Activated CD4-positive, CD25-positive, alpha-beta regulatory T cell treated with anti-CD3 and anti-CD28 coated beads, Interleukin-2, amount 50 U/mL, for 72 hours (primary cell): ENCODE results near the gene KCND1.

Experiments used
- DNase-seq: peaks from one replicate; pipeline ENCODE4 v3.0.0; 2021

KCND1 gene

GRCh38 chrX:48937054-48937907 lies 34.4 kb downstream of the KCND1 start:
- peak; percentile 95 for DNase-seq

GRCh38 chrX:48936429-48937053 lies 35.1 kb downstream of the KCND1 start:
- no peak for DNase-seq

GRCh38 chrX:48935301-48935670 lies 36.4 kb downstream of the KCND1 start:
- no peak for DNase-seq

- DNase-seq: no peak
These were observed 36.9 kb downstream of the KCND1 start for GRCh38 chrX:48934581-48935300.

- no peak for DNase-seq
These were observed 37.9 kb downstream of the KCND1 start for GRCh38 chrX:48933757-48934156.

GRCh38 chrX:48927736-48928382 lies 43.8 kb downstream of the KCND1 start:
- no peak for DNase-seq

- DNase-seq: no peak
These were observed 44.5 kb downstream of the KCND1 start for GRCh38 chrX:48927123-48927522.

GRCh38 chrX:48924270-48924669 lies 47.4 kb downstream of the KCND1 start:
- DNase-seq: peak; percentile 49

- DNase-seq: no peak
These were observed 47.9 kb downstream of the KCND1 start for GRCh38 chrX:48923771-48924170.

GRCh38 chrX:48920718-48921104 lies 50.9 kb downstream of the KCND1 start:
- DNase-seq: no peak

- no peak for DNase-seq
These were observed 51.5 kb downstream of the KCND1 start for GRCh38 chrX:48919947-48920717.

GRCh38 chrX:48919360-48919841 lies 52.2 kb downstream of the KCND1 start:
- DNase-seq: peak; percentile 63

GRCh38 chrX:48918643-48919340 lies 52.9 kb downstream of the KCND1 start, which contains the start of gene PIM2:
Gene PIM2 (minus strand): TSS chrX:48919024. CDS start chrX:48918834, 190 bp downstream.
- DNase-seq: peak; percentile 89

- no peak for DNase-seq
These were observed 53.4 kb downstream of the KCND1 start for GRCh38 chrX:48918301-48918642.

GRCh38 chrX:48917139-48918001 lies 54.3 kb downstream of the KCND1 start:
- peak; percentile 87 for DNase-seq

GRCh38 chrX:48914593-48915493 lies 56.8 kb downstream of the KCND1 start:
- no peak for DNase-seq

- no peak for DNase-seq
These were observed 57.9 kb downstream of the KCND1 start for GRCh38 chrX:48913605-48914366.

- peak; percentile 87 for DNase-seq
These were observed 60.0 kb downstream of the KCND1 start, which contains the start of gene SLC35A2 for GRCh38 chrX:48911412-48912182. Gene SLC35A2 (minus strand): TSS chrX:48911646. CDS start chrX:48911636, 10 bp downstream.
